NCI-H2227 (cell line): ENCODE measurements around the gene CD82.
A peak's percentile ranks its signal among the peaks of the same experiment; 100 is the strongest.
"Not testable (repeated sequence)": the region's sequence is repeated elsewhere in the genome, so short reads cannot be mapped to it uniquely, and the experiment has no call there.

ENCODE experiments used
- DNase-seq: peaks from one replicate; lab custom pipeline; 2025; ENCODE audit not compliant: unreplicated experiment; lab: John Stamatoyannopoulos, UW

CD82 gene

DNA sequence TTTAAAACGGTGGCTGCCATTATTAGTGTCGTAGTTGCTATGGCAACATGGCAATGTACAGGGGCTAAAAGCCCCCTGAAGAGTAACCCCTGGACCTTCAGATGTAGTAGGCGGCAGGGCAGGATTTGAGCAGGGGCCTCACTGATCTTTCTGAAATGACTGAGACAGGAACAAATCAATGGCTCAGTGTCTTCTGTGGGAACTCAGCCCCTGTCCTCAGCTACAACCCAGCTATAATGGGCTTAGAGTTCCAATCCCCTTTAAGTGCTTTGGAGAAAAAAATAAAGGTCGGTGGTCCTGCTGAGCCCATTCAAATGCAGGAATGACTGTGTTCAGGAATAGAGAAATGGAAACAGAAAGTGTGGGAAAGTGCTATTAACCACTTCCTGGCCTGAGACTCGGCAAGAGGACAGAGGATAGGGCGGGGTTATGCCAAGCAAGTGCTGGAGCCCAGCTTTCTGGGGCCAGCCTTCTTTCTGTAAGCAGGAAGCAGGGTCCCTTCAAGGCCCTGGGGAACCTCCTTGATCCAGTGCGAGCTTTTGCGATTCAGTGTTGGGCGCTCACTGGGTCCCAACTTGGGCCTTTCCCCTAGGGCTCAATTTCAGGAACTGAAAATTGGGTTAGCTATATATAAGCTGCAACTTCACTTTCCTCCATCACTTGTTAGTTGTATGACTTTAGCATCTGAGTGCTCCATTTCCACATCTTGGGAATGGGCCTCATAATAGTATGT lies 6.1 kb upstream of the CD82 start:
- DNase-seq = no peak

DNA sequence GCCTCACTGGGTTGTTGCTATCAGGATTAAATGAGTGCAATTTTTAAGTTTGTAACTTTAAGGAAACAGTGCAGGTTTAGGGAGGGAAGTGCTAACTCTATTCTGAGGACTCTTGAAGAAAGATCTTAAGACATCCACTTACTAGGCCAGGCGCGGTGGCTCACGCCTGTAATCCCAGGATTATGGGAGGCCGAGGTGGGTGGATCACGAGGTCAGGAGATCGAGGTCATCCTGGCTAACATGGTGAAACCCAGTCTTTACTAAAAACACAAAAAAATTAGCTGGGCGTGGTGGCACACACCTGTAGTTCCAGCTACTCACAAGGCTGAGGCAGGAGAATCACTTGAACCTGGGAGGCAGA lies 5.5 kb upstream of the CD82 start:
- not testable (repeated sequence) for DNase-seq

DNA sequence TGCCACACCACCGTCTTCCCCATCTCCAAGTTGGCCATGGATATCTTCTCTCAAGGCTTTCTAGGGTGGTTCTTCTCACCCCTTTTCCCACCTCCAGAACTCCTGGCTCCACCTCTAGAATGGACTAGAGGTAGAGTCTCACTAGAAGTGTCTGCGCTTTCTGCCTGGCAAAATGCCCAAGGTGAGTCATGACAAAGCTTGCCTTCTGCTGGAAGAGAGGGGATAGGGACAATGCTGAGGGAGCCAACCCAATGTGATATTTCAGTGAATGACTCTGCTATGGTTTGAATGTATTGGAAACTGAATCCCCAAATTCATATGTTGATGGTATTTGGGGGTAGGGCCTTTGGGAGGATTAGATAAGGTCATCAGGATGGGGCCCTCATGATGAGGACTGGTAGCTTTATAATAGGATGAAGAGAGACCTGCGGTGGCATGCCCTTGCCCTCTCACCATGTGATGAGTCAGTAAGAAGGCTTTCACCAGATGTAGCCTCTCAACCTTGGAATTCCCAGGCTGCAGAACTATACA lies 4.1 kb upstream of the CD82 start:
- DNase-seq = no peak

DNA sequence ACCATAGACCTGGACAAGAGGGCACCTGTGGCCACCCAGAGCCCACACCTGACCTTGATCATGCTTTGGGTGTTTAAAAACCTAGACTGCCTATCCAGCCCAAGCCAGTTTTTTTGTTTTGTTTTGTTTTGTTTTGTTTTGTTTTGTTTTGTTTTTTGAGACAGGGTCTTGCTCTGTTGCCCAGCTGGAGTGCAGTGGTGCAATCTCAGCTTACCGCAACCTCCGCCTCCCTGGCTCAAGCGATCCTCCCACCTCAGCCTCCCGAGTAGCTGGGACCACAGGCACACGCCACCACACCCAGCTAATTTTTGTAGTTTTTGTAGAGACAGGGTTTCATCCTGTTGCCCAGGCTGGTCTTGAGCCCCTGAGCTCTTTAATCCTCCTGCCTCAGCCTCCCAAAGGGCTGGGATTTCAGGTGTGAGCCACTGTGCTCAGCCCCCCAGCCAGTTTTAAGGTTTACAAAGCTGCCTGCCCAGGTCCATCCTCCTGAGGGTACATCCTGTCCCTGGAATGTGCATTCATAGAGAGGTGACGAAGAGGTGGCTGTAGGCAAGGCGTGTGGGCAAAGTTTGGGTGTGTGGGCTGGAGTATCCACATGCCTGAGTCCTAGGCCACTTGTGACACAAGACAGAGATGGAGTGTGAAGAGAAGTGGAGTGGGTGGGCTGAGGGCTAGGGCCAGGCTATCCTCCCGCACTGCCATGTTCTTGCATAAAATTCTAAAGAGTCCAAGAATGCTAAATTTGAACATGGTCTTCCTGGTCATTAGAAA lies 3.3 kb upstream of the CD82 start:
- no peak for DNase-seq

DNA sequence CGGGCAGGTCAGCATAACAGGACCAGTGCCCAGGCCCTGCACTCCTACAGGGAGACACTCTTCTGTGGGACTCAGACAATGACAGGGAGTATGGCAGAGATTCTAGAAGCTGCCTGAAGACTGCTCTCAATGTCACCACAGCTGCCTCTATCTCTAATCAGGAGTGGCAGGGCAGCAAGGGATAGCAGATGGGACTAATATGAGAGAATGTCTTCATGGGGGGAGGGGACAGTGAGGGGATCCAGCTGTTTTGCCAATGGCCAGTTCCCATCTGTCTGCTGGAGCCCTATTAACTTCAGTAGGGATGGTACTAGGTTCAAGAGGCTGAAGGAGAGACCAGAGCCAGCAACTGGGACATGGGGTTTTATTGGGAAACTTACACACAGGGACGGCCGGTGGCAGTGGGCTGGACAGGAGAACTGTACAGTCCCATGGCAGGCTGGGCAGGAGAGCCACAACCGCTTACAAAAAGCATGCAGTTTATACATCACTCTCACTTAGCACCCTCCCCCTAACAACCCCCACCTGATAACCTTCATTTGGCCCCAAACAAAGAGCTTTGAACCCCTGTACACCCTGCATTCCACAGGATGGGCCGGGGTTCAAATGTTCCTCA lies 2.5 kb upstream of the CD82 start:
- no peak for DNase-seq

DNA sequence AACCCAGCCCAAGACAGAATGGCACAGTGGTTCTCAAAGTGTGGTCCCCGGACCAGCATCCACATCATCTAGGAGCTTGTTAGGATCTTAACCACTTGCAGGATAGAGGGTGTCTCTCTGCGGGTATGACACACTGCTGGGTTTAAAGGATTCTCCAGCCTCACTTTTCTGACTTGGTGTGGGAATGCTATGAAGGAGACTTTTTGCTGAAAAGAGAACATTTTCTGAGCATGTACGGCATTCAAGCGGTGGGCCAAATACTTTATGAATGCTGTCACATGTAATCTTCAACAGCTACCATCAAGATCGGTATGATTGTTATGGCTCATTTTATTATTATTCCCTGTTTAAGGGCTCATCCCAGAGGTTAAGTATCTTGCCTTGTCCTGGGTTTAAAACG lies 1.8 kb upstream of the CD82 start:
- no peak for DNase-seq

DNA sequence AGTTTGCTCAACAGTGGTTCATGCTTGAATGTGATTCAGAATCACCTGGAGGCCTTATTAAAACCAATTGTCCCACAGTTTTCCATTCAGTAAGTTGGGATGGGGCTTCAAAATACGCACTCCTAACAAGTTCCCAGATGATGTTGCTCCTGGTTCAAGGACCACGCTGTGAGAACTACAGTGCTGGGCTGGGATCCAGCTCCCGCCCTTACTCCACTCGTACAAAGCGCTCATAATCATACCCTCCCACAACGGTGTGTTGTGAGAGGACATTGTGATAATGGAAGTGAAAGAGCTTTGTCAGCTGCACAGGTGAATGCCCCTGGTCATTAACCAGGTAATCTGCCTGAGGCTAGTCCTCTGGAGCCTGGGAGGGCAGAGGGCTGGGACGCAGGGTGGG lies 1.3 kb upstream of the CD82 start:
- DNase-seq = peak; percentile 42

DNA sequence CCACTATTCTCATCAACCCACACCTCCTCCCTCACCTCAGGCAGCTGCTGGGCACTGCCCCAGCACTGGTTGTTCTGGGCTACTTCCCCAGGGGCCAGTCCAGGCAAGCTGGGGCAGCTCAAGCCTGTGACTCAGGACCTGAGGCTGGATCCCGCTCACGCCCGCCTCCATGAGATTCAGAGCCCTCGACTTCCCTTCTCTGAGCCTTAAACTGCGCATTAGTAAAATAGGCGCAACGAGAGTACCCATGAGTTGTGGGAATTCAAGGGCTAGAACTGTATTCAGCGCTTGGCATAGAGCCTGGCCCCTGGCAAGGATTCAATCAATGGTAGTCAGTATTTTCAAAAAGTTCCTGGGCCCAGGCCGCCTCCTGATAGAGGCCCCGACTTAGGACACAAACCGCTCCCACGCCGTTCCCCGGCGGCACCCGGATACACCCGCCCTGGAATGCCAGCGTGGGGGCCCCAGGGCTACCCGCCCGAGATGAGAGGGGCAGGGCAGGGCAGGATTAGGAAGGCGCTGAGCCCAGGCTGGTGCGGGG lies 723 bp upstream of the CD82 start:
- peak; percentile 65 for DNase-seq

DNA sequence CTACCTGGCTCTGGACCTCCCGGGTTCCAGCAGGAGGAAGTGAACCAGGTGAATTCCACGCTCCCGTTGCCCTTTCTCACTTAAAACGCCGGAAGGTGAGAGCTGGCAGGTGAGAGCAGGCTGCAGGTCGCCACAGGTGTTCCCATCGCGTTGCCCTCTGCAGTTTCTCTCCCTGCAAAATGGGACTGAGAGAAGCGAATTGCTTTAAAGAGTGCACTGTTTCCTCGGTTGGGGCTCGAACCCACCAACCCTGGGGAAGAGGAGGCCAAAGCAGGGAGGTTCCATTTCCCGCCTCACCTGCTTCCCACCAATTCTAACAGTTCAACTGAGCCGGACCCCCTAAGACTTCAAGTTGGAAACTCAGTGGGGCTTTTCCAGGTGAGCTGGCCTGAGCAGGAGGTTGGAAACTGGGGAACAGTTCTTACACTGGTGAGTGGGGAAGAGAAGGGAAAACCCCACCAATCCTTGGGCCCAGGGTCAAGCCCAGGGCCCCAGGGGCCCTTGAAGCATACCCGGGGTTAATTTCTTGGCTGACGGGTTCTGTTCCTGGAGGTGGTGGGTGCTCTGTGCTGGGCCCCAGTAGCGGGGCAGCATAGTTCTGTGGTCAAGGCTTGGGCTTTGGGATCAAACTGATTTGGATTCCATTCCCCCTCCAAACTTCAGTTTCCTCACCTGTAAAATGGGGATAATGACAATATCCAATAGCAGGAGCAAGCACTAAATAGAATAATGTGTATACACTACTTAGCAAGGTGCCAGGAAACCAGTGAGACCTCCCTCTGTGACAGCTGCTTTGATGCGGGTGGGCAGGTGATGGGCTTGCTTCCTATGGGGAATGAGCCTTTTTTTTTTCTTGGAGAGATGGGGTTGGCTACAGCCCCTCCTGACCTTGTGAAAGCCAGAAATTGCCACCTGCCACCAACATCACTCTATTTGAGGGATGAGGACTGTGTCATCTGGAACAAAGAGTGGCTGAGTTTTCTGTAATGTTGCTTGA lies 788 bp downstream of the CD82 start:
- no peak for DNase-seq

DNA sequence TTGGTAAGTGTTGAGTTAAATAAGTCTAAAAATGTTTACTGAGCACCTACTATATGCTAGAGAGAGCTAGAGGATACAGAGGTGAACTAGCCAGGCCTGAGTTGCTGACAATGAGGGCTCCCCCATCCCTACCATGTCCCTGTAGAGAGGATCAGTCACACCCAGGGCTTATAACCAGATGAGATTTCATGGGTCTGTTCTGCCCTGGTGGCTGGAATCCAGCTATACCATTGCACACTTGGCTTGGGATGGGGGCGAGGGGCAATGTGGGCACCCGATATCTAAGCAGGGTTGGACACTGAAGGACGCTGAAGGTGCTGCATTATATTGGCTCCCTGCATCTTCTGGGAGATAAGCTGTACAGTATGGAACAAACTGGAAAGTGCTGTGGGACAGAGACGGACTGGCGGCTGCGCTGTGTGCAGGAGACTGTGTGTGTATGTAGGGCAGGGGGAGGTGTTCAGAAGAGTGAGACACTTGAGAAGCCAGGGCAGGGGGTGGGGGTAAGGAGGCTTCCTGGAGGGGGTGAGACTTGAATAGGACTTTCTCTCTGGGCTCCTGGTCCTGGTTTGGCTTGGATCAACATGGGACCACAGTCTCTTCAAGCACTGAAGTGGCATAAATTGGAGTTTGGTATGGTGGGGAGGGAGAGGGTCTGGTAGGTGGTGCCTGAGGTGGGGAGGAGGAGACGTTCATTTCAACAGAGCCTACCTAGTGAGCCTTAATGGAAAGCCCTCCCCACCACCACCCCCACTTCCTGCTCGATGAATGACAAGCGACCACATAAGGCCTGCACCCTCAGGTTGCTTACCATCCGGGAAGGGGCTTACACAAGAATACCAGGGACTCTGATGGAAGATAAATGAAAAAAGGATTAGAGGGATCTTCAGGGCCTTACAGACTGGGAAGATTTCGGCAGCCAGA lies 1.8 kb downstream of the CD82 start:
- DNase-seq = no peak

DNA sequence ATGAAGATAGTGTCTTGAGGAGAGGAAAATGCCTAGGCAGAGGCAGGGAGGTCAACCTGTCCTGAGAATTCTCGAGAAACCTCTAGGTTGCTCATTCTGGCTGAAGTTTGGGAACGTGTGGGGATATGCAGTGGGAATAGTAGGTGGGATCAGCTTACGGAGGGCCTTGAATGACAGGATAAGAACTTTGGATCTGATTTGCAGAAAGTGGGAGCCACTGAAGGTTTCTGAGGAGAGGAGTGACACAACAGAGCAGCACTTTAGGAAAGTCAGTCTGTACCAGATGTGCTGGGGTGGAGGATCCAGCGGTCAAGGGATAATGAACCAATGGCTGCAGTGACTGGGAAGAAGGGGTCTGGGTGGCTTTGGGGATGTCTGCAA lies 2.4 kb downstream of the CD82 start:
- no peak for DNase-seq

DNA sequence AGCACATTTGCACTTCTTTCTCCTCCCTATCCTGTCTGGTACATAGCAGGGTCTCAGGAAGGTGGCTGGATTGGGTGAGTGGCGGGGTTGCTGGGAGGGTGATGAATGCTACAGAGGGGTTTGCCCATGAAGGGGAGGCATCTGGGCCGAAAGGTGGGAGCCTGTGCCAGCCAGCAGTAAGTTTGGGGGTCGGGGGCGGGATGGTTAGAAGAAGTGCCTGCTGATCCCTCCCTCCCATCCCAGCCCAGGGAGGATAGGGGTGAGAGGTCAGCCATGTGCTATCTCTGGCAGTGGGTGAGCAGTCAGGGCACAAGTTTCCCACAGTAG lies 2.8 kb downstream of the CD82 start:
- no peak for DNase-seq

DNA sequence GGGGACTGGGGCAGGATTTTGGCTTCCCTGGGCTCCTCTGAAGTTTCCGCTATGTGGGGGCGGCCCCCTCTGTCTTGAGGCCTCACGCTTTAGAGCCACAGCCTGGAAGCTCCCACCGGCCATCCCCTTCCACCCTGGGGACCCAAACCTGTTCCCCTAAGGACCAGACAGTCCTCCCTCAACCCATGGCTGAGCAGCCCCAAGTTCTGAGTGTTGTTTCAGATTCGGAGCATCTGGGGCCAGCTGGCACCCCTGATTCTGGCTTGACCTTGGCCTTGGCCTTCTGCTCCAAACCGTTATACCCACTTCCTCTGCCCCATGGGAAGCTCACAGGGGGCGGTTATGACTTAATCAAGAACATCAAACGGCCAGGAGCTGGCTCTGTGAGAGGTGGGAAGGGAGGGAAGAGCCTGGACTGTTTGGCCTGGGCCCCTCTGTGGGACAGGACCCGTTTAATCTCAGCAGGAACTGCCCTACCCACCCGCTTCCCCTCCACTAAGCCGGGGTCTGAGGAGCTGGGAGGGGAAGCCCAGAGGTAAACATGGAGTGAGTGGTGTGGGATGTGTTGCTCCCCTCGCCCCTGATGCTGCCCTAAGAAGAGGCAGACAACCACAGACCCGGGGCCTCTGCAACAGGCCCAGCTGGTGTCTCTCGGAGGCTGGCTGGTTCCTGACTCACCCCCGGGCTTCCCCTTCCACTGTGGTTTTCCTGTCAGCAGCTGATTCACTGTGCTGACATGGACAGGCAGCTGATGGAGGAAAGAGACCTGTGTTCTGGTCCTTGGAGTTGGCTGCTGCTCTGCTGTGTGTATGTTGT lies 3.4 kb downstream of the CD82 start:
- no peak for DNase-seq

DNA sequence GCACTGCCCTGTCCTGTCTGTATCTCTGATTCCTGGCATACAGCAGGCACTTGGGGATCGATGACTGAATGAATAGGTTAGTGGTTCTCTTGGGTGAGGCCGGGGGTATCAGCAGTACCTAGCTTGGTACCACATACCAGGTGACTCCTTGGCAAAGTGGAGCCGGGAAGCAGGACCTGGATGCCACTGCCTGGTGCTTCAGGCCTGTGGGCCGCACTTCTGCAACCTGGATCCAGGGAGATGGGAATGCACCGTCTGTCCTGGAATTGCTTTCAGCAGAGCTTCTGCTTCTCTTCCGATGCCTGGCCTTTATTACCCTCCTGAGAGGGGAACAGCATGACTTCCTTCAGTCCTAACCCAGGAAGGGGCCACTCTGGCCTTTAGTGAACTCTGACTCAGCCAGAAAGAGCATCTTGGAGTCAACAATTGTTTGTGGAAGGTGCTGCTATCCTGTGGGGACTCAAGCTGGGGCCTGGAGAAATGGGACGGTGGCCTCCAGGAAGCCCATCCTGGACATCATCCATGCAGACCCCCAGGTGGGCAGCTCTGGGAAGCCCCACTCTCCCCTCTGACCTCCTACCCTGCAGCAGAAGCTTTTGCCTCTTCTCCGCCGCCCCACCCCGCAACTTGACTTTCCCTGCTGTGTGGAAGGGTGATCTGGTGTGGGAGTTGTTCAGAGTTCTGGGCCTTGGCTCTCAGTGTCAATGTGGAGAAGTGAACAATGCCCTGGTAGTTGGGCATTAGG lies 5.1 kb downstream of the CD82 start:
- no peak for DNase-seq

DNA sequence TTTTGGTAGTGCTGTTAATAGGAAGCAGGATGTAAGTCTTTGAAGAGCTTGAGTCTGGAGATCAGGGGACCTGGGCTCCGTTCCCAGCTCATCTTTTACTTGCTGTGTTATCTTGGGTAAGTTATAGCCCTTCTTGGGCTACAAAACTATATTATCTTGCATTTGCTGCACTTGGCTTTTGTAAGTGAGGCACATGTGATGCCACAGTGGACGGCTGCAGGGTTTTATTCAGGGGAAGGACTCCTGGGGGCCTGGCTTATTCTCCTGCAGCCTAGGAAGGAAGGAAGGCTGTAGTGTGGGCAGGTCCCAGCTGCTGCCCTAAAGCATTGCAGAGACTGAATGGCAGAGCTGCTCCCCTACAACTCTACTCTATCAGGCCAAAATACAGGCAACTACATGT lies 6.4 kb downstream of the CD82 start:
- no peak for DNase-seq

DNA sequence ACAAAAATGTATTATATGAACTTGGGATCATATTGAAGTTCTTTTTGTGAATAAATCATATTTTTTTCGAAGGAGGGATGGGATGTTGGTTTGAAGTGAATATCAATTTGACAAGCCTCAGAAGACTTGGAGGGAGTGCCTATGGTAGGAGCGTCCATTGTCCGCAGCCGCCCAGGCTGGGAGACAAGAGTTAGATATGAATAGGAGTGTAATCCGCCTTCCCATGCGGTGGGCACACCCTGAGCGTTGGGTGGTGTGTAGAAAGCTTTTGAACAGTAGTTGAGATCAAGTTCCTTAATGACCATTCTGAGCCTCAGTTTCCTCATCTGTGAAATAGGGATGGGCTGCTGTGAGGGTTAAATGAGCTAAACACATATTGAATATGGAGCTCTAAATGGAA lies 7.0 kb downstream of the CD82 start:
- DNase-seq = no peak

DNA sequence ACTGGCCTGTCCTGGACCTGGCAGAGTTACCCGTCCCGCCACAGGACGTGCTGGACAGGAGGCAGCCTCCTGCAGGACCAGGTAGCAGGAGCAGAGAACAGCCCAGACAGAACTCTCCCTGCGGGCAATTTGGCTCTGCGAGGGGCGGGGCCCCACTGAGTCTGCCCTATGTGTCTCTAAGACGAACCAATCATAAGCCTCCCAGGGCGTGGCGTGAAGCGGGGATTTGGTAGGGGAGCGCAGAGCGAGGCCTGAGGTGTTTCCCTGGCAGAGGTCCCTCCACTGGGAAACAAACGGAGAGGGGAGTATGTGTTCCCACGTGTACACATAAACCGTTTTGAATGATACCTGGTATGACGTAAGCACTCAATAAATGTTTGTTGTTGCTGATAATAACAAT lies 7.4 kb downstream of the CD82 start:
- DNase-seq = no peak

DNA sequence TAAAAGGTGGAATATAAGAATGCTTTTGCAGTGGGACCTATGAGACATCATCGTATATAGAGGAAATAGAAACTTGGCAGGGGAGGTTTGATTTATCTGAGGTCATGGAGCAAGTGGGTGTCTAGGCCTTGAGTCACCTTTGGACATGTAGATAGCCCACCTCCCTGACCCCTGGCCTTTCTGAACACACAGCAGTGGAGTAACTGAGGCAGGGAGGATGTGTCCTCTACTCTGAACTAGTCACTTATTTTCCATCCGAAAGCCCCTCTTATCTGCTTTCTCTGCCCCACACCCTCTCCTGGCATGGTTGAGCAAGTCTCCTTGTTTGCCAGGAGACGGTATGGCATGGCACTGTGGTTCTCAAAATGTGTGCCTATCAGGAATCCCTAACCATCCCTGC lies 7.9 kb downstream of the CD82 start:
- DNase-seq = no peak
